Measurements from ENCODE around the gene BCAS3.
A peak's percentile ranks its signal among the peaks of the same experiment; 100 is the strongest.

Gene BCAS3

GRCh38 chr17:60677308-60678117 lies at the start of gene BCAS3:
Gene BCAS3 (plus strand): TSS chr17:60677851.
- DNase-seq (ENCODE audit: low read depth) = peak; percentile 98
- no peak for TF ChIP-seq CTCF (conservative IDR thresholded peaks at IDR 0.05; ENCODE audit: low read depth, low read length)
- H3K4me3 ChIP-seq (ENCODE audit: low read length) = peak within 1 kb of the TSS; percentile 91

GRCh38 chr17:60628252-60628889 lies 49.3 kb upstream of the BCAS3 start:
- peak; percentile 27 for DNase-seq (ENCODE audit: low read depth)
- no peak for TF ChIP-seq CTCF (conservative IDR thresholded peaks at IDR 0.05; ENCODE audit: low read depth, low read length)
- no peak overlapping the region for H3K4me3 ChIP-seq (ENCODE audit: low read length)

- no peak for DNase-seq (ENCODE audit: low read depth)
- no peak for TF ChIP-seq CTCF (conservative IDR thresholded peaks at IDR 0.05; ENCODE audit: low read depth, low read length)
- H3K4me3 ChIP-seq (ENCODE audit: low read length) = no peak overlapping the region
Observed at GRCh38 chr17:60629120-60629519, 48.5 kb upstream of the BCAS3 start.

- no peak for TF ChIP-seq CTCF (conservative IDR thresholded peaks at IDR 0.05; ENCODE audit: low read depth, low read length)
- H3K4me3 ChIP-seq (ENCODE audit: low read length) = no peak overlapping the region
- DNase-seq (ENCODE audit: low read depth) = no peak
Observed at GRCh38 chr17:60630352-60630751, 47.3 kb upstream of the BCAS3 start.

- no peak overlapping the region for H3K4me3 ChIP-seq (ENCODE audit: low read length)
- TF ChIP-seq CTCF (conservative IDR thresholded peaks at IDR 0.05; ENCODE audit: low read depth, low read length) = no peak
- DNase-seq (ENCODE audit: low read depth) = no peak
Observed at GRCh38 chr17:60631119-60631518, 46.5 kb upstream of the BCAS3 start.

- TF ChIP-seq CTCF (conservative IDR thresholded peaks at IDR 0.05; ENCODE audit: low read depth, low read length) = no peak
- no peak overlapping the region for H3K4me3 ChIP-seq (ENCODE audit: low read length)
- no peak for DNase-seq (ENCODE audit: low read depth)
Observed at GRCh38 chr17:60637683-60638082, 40.0 kb upstream of the BCAS3 start.

- DNase-seq (ENCODE audit: low read depth) = no peak
- H3K4me3 ChIP-seq (ENCODE audit: low read length) = no peak overlapping the region
- TF ChIP-seq CTCF (conservative IDR thresholded peaks at IDR 0.05; ENCODE audit: low read depth, low read length) = no peak
Observed at GRCh38 chr17:60639019-60639330, 38.7 kb upstream of the BCAS3 start.
